Ishikawa (cell line): ENCODE measurements around the gene IQSEC3.

Source experiments
- CEBPB ChIP-seq: IDR thresholded peaks from 2 replicates; pipeline ENCODE4 v1.6.1; 2012
- EP300 ChIP-seq: IDR thresholded peaks from 2 replicates; pipeline ENCODE4 v1.6.1; 2012; ENCODE audit warnings: borderline replicate concordance
- FOXM1 ChIP-seq: IDR thresholded peaks from 2 replicates; pipeline ENCODE4 v1.6.1; 2012; ENCODE audit warnings: low read depth, borderline replicate concordance
- MAX ChIP-seq: IDR thresholded peaks from 2 replicates; pipeline ENCODE4 v1.6.1; 2012
- TAF1 ChIP-seq: IDR thresholded peaks from 2 replicates; pipeline ENCODE4 v1.6.1; 2012; ENCODE audit warnings: low read depth, mild to moderate bottlenecking
- TCF12 ChIP-seq: IDR thresholded peaks from 2 replicates; pipeline ENCODE4 v1.6.1; 2012; ENCODE audit warnings: low read depth
- YY1 ChIP-seq: IDR thresholded peaks from 2 replicates; pipeline ENCODE4 v1.6.1; 2012; ENCODE audit warnings: low read depth
- TF ChIP-seq, protein P1 (sequence below): IDR thresholded peaks from 2 replicates; pipeline ENCODE4 v1.6.1; 2012; ENCODE audit warnings: low read depth, mild to moderate bottlenecking

GRCh38 chr12:96543-96942, 30.0 kb downstream of the IQSEC3 start:
- TF ChIP-seq FOXM1 (no peak), TAF1 (no peak), MAX (no peak), TCF12 (no peak), CEBPB (no peak), EP300 (no peak), YY1 (no peak)
- TF ChIP-seq, protein P1, sequence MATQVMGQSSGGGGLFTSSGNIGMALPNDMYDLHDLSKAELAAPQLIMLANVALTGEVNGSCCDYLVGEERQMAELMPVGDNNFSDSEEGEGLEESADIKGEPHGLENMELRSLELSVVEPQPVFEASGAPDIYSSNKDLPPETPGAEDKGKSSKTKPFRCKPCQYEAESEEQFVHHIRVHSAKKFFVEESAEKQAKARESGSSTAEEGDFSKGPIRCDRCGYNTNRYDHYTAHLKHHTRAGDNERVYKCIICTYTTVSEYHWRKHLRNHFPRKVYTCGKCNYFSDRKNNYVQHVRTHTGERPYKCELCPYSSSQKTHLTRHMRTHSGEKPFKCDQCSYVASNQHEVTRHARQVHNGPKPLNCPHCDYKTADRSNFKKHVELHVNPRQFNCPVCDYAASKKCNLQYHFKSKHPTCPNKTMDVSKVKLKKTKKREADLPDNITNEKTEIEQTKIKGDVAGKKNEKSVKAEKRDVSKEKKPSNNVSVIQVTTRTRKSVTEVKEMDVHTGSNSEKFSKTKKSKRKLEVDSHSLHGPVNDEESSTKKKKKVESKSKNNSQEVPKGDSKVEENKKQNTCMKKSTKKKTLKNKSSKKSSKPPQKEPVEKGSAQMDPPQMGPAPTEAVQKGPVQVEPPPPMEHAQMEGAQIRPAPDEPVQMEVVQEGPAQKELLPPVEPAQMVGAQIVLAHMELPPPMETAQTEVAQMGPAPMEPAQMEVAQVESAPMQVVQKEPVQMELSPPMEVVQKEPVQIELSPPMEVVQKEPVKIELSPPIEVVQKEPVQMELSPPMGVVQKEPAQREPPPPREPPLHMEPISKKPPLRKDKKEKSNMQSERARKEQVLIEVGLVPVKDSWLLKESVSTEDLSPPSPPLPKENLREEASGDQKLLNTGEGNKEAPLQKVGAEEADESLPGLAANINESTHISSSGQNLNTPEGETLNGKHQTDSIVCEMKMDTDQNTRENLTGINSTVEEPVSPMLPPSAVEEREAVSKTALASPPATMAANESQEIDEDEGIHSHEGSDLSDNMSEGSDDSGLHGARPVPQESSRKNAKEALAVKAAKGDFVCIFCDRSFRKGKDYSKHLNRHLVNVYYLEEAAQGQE = no peak
